A549 treated with AZD9567 at 1 μM for 4 hours (cell line): ENCODE results near the gene TMED6. TPM values are rescaled to one million over a fixed set of nuclear protein-coding genes. Genes with fewer than 3 reads are reported as not detected.

Experiments
- total RNA-seq: library from RNA; stranded (reverse); fragments of 200-300 nt; extraction: Qiagen RNA extraction; gene quantifications from 5 replicates; pipeline ENCODE4 v1.2.3, GENCODE V29; 2022; ENCODE audit not compliant: insufficient read depth

TMED6 gene
- 0.09 TPM in 1 of 5 replicates, not detected in the others for total RNA-seq

GRCh38 chr16:69351309-69352027, at the start of gene TMED6:
TSS of gene TMED6 (minus strand) at chr16:69351786. CDS start at chr16:69351753, 33 bp downstream.

GRCh38 chr16:69339289-69340094, 12.1 kb downstream of the TMED6 start, which contains the start of the genes COG8 and NIP7:
TSS of gene COG8 (minus strand) at chr16:69339564. CDS start at chr16:69339552, 12 bp downstream.
TSS of gene NIP7 (plus strand) at chr16:69339772. CDS start at chr16:69339830, 58 bp downstream.

GRCh38 chr16:69330286-69331109, 21.1 kb downstream of the TMED6 start, which contains the start of gene PDF:
TSS of gene PDF (minus strand) at chr16:69330588. CDS start at chr16:69330570, 18 bp downstream.

GRCh38 chr16:69310653-69311532, 40.7 kb downstream of the TMED6 start, which contains the start of gene VPS4A:
TSS of gene VPS4A (plus strand) at chr16:69311350. CDS start at chr16:69311512, 162 bp downstream.

Other genes starting within 250 kb of the TMED6 start
- 33.2 to 45.6 TPM (median 36.3 TPM) in 5 replicates for gene HAS3, start 246.1 kb downstream of the TMED6 start, total RNA-seq
- 130 to 167 TPM (median 131 TPM) in 5 replicates for gene CHTF8, start 219.2 kb downstream of the TMED6 start, total RNA-seq
- 79.9 to 92.4 TPM (median 85.2 TPM) in 5 replicates for gene UTP4, start 219.1 kb downstream of the TMED6 start, total RNA-seq
- 5.8 to 8.1 TPM (median 7.7 TPM) in 5 replicates for gene SNTB2, start 164.6 kb downstream of the TMED6 start, total RNA-seq
- gene VPS4A, start 40.4 kb downstream of the TMED6 start, total RNA-seq: 31.3 to 34.7 TPM (median 34.0 TPM) in 5 replicates
- 26.1 to 43.4 TPM (median 40.4 TPM) in 5 replicates for gene PDF, start 21.2 kb downstream of the TMED6 start, total RNA-seq
- 19.6 to 28.2 TPM (median 26.4 TPM) in 5 replicates for gene COG8, start 12.2 kb downstream of the TMED6 start, total RNA-seq
- 54.0 to 62.3 TPM (median 58.0 TPM) in 5 replicates for gene NIP7, start 12.0 kb downstream of the TMED6 start, total RNA-seq
- 23.3 to 47.5 TPM (median 24.4 TPM) in 5 replicates for gene TERF2, start 34.2 kb upstream of the TMED6 start, total RNA-seq
- gene CYB5B, start 72.8 kb upstream of the TMED6 start, total RNA-seq: 184 to 208 TPM (median 193 TPM) in 5 replicates
- 4.3 to 7.8 TPM (median 6.1 TPM) in 5 replicates for gene NFAT5, start 214.2 kb upstream of the TMED6 start, total RNA-seq